LNCaP clone FGC (cell line): Measurements from ENCODE around the gene ZNF385B.

Experiments
- DNase-seq: peaks from one replicate; pipeline ENCODE4 v3.0.0-alpha.2; 2011; ENCODE audit warnings: low read depth
- H3K4me3 ChIP-seq: 2 replicates; pipeline ENCODE4 v1.5.1; 2011; ENCODE audit warnings: mild to moderate bottlenecking, low read depth, low read length, control low read depth
- TF ChIP-seq, protein P1 (sequence below): IDR thresholded peaks from 2 replicates; pipeline ENCODE4 v1.5.1; 2012; ENCODE audit warnings: mild to moderate bottlenecking; ENCODE audit not compliant: control insufficient read depth, insufficient read depth; ENCODE audit errors: extremely low read depth

The ZNF385B gene

GRCh38 chr2:179861416-179862067, at the start of gene ZNF385B:
ZNF385B (minus strand) TSS chr2:179861612.
- H3K4me3 ChIP-seq: peak within 1 kb of the TSS; percentile 51
- no peak for DNase-seq
- TF ChIP-seq, protein P1, sequence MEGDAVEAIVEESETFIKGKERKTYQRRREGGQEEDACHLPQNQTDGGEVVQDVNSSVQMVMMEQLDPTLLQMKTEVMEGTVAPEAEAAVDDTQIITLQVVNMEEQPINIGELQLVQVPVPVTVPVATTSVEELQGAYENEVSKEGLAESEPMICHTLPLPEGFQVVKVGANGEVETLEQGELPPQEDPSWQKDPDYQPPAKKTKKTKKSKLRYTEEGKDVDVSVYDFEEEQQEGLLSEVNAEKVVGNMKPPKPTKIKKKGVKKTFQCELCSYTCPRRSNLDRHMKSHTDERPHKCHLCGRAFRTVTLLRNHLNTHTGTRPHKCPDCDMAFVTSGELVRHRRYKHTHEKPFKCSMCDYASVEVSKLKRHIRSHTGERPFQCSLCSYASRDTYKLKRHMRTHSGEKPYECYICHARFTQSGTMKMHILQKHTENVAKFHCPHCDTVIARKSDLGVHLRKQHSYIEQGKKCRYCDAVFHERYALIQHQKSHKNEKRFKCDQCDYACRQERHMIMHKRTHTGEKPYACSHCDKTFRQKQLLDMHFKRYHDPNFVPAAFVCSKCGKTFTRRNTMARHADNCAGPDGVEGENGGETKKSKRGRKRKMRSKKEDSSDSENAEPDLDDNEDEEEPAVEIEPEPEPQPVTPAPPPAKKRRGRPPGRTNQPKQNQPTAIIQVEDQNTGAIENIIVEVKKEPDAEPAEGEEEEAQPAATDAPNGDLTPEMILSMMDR: no peak

DNA sequence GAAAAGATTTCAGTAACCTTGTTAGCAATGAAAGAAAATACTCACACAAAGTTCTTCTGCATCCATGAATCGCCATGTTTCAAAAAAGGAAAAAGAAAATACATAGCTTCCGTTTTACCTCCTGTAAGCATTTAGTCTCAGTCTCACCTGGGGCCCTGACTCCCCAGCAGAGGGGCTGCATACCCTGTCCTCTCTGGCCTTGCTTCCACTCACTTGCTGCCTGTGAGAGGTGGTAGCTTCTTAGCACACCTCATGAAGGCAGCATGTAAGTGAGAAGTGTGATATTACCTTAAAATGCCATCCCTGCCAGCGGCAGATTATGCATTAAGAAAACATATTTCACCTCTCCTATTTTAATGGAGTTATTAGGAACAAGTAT, 49.3 kb upstream of the ZNF385B start:
- TF ChIP-seq, protein P1: no peak
- no peak overlapping the region for H3K4me3 ChIP-seq
- no peak for DNase-seq

DNA sequence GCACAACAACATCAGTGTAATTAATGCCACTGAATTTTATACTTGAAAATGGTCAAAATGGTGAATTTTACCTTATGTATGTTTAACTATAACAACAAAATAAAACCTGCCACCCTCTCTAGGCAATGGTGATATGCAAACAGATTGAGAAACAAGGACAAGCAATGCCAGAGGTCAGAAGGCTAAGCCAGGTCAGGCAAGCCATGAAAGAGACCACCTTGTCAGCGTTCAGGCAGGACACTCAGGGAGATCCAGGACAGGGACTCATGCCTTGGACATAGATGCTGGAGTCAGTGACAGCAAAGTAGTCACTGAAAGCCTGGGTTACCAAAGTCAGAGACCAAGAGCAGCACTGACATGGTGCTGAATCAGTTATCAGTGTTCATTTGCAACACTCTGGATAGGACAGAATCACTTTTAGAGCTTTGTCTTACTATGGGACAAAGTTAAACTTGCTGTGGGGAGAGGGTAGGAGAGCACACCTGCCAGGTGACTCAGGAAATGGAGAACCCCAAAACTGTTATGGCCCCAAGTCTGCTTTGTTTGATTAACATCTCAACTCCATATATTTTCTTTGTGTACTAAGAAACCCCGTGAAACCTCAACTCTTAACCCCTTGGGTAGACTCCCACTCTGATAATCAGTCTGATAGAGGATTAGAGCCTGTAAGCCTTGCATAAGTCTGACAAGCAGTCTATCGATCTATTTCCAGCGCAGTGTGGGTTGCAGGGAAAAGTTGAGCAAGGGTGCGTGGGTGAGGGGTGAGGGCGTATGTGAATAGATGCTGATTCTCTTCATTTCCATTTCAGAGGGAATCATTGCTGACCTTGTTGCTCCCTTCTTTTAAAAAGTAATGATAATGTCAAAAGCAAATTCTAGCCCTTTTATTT, 48.7 kb upstream of the ZNF385B start:
- no peak overlapping the region for H3K4me3 ChIP-seq
- TF ChIP-seq, protein P1: no peak
- no peak for DNase-seq

- no peak overlapping the region for H3K4me3 ChIP-seq
- TF ChIP-seq, protein P1: no peak
- DNase-seq: no peak
Observed at GRCh38 chr2:179900655-179901054, 39.2 kb upstream of the ZNF385B start.

DNA sequence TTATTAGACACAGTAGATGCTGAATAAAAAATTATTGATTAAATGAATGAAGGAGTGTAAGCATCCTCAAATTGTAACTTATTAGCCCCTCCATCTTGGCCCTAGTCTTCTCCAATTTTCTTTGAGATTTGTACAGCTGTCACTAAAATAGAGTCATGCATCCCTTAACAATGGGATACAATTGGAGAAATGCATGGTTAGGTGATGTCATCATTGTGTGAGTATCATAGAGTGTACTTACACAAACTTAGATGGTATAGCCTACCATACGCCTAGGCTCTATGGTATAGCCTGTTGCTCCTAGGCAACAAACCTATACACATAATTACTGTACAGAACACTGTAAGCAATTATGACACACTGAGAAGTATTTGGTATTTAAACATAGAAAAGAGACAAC, 38.3 kb upstream of the ZNF385B start:
- H3K4me3 ChIP-seq: no peak overlapping the region
- TF ChIP-seq, protein P1: no peak
- DNase-seq: no peak

- DNase-seq: peak; percentile 27
- no peak overlapping the region for H3K4me3 ChIP-seq
- TF ChIP-seq, protein P1: peak; percentile 40; the same call in 1 of the 2 replicates
Observed at GRCh38 chr2:179898873-179899272, 37.5 kb upstream of the ZNF385B start.
